GM23338 (cell line): Measurements from ENCODE around the gene OGA. TPM values are rescaled to one million over a fixed set of nuclear protein-coding genes. Genes with fewer than 3 reads are reported as not detected.

Experiments
- ATAC-seq: fragments of 200-7000 bp; cut with Tn5 transposase; 3 replicates; pipeline ENCODE4 v1.9.1; 2020
- DNase-seq: peaks from one replicate; pipeline ENCODE4 v3.0.0-alpha.2; 2015; ENCODE audit warnings: low spot score
- H2AFZ ChIP-seq: fragments of 200-600 bp; sonication (generic); 2 replicates; pipeline ENCODE4 v1.8.0; 2016; ENCODE audit warnings: antibody characterized with exemption, mild to moderate bottlenecking, moderate library complexity
- H3F3A ChIP-seq: fragments of 200-600 bp; sonication (generic); replicated peaks from 2 replicates; pipeline ENCODE4 v1.8.0; 2017; ENCODE audit warnings: antibody characterized with exemption, mixed run types, low read depth
- H3K27ac ChIP-seq: fragments of 200-600 bp; sonication (generic); 2 replicates; pipeline ENCODE4 v1.6.1; 2016; ENCODE audit warnings: low read depth
- H3K27me3 ChIP-seq: fragments of 200-600 bp; sonication (generic); 2 replicates; pipeline ENCODE4 v1.8.0; 2016; ENCODE audit warnings: mild to moderate bottlenecking, mixed run types, moderate library complexity; ENCODE audit not compliant: insufficient read depth
- H3K36me3 ChIP-seq: fragments of 200-600 bp; sonication (generic); 2 replicates; pipeline ENCODE4 v1.8.0; 2016; ENCODE audit warnings: mild to moderate bottlenecking; ENCODE audit not compliant: insufficient read depth
- H3K4me1 ChIP-seq: fragments of 200-600 bp; sonication (generic); 2 replicates; pipeline ENCODE4 v1.8.0; 2016; ENCODE audit warnings: mild to moderate bottlenecking, moderate library complexity; ENCODE audit not compliant: insufficient read depth
- H3K4me2 ChIP-seq: fragments of 200-600 bp; sonication (generic); 2 replicates; pipeline ENCODE4 v1.7.1; 2017; ENCODE audit warnings: mixed run types
- H3K4me3 ChIP-seq: fragments of 200-600 bp; sonication (generic); 2 replicates; pipeline ENCODE4 v1.6.1; 2016; ENCODE audit warnings: mixed run types
- H3K79me2 ChIP-seq: fragments of 200-600 bp; sonication (generic); replicated peaks from 2 replicates; pipeline ENCODE4 v1.8.0; 2017; ENCODE audit warnings: mild to moderate bottlenecking; ENCODE audit not compliant: insufficient read depth
- H3K9me2 ChIP-seq: fragments of 200-600 bp; sonication (generic); 2 replicates; pipeline ENCODE4 v1.8.0; 2017; ENCODE audit not compliant: insufficient read depth
- H4K20me1 ChIP-seq: fragments of 200-600 bp; sonication (generic); replicated peaks from 2 replicates; pipeline ENCODE4 v1.8.0; 2017; ENCODE audit warnings: mild to moderate bottlenecking; ENCODE audit not compliant: insufficient read depth
- H3K27ac Mint-ChIP-seq: 2 replicates; pipeline ENCODE4 v1.8.0; 2020; ENCODE audit warnings: inconsistent platforms, mild to moderate bottlenecking, moderate library complexity, mixed read lengths
- H3K27me3 Mint-ChIP-seq: 3 replicates; pipeline ENCODE4 v1.8.0; 2022; ENCODE audit warnings: low read depth, mild to moderate bottlenecking, moderate library complexity, mixed read lengths, inconsistent platforms; ENCODE audit not compliant: insufficient read depth, poor library complexity
- H3K36me3 Mint-ChIP-seq: 3 replicates; pipeline ENCODE4 v1.8.0; 2021; ENCODE audit warnings: low read depth, mild to moderate bottlenecking, inconsistent platforms, moderate library complexity, mixed read lengths
- H3K4me1 Mint-ChIP-seq: 3 replicates; pipeline ENCODE4 v1.8.0; 2020; ENCODE audit warnings: mild to moderate bottlenecking, inconsistent platforms, mixed read lengths
- H3K4me3 Mint-ChIP-seq: 3 replicates; pipeline ENCODE4 v1.8.0; 2021; ENCODE audit warnings: moderate library complexity, mild to moderate bottlenecking, inconsistent platforms, mixed read lengths
- H3K9me3 Mint-ChIP-seq: 3 replicates; pipeline ENCODE4 v1.8.0; 2020; ENCODE audit warnings: moderate library complexity, mild to moderate bottlenecking, inconsistent platforms, mixed read lengths
- EZH2 ChIP-seq: fragments of 200-600 bp; sonication (generic); IDR thresholded peaks from one replicate; pipeline ENCODE4 v1.8.0; 2017; ENCODE audit warnings: antibody characterized with exemption, mild to moderate bottlenecking, low read depth; ENCODE audit not compliant: unreplicated experiment
- JUNB ChIP-seq: IDR thresholded peaks from one replicate; pipeline ENCODE4 v1.6.1; 2016; ENCODE audit warnings: antibody characterized with exemption; ENCODE audit not compliant: unreplicated experiment
- POLR2AphosphoS5 ChIP-seq: IDR thresholded peaks from 2 replicates; pipeline ENCODE4 v1.6.1; 2016; ENCODE audit warnings: antibody characterized with exemption, low read depth
- polyA plus RNA-seq: library from polyadenylated mRNA; unstranded; fragments of >200 nt; fragmentation: Nextera tagmentation; extraction: Ambion mirVana; gene quantifications from 2 replicates; pipeline ENCODE4 v1.2.1, GENCODE V29; 2016
- total RNA-seq: library from RNA; depleted of rRNA; stranded (reverse); fragments of >200 nt; shearing (Covaris generic); gene quantifications from 2 replicates; pipeline ENCODE4 v1.2.3, GENCODE V29; 2014
- TF ChIP-seq, protein P1 (sequence below): IDR thresholded peaks from one replicate; pipeline ENCODE4 v1.6.1; 2018; ENCODE audit warnings: antibody characterized with exemption; ENCODE audit not compliant: unreplicated experiment
- TF ChIP-seq, protein P2 (sequence below): fragments of 250-450 bp; sonication (Bioruptor Pico); IDR thresholded peaks from 2 replicates; pipeline ENCODE4 v1.5.0; 2020; ENCODE audit warnings: mild to moderate bottlenecking, moderate library complexity

Gene OGA
- total and polyA plus RNA-seq, 2 experiments from 2014 or later: 68.4 to 131 TPM

DNA sequence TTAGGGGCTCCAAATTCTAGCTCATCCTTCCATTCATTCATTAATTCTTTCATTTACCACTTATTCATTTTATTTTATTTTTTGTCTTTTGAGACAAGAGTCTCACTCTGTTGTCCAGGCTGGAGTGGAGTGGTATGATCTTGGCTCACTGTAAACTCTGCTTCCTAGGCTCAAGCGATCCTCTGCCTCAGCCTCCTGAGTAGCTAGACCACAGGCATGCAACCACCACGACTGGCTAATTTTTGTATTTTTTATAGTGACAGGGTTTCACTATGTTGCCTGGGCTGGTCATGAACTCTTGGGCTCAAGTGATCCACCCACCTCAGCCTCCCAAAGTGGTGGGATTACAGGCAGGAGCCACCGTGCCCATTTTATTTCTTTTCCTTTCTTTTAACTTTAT, 74.0 kb downstream of the OGA start:
- Histone ChIP-seq H3K4me3 (no peak overlapping the region), H2AFZ (no peak overlapping the region), H3K9me2 (no peaks in the 10 kb centered on the region), H4K20me1 (no peaks in the 10 kb centered on the region), H3K4me1 (no peaks in the 10 kb centered on the region; the same call in 1 of the 2 replicates), H3K79me2 (no peaks in the 10 kb centered on the region), H3K27me3 (no peaks in the 10 kb centered on the region), H3K36me3 (no peaks in the 10 kb centered on the region), H3K27ac (no peak overlapping the region), H3K4me2 (no peak overlapping the region), H3F3A (no peaks in the 10 kb centered on the region)
- Mint-ChIP-seq H3K36me3 (no peaks in the 10 kb centered on the region), H3K9me3 (no peaks in the 10 kb centered on the region; the same call in 2 of the 3 replicates), H3K27ac (no peak overlapping the region), H3K4me1 (peaks cover 8% of the 10 kb centered on the region; the same call in 2 of the 3 replicates), H3K4me3 (no peak overlapping the region), H3K27me3 (peaks cover 3% of the 10 kb centered on the region)
- ATAC-seq: no peak
- DNase-seq: no peak
- TF ChIP-seq EZH2 (no peak), JUNB (no peak), POLR2AphosphoS5 (no peak)
- TF ChIP-seq, protein P1, sequence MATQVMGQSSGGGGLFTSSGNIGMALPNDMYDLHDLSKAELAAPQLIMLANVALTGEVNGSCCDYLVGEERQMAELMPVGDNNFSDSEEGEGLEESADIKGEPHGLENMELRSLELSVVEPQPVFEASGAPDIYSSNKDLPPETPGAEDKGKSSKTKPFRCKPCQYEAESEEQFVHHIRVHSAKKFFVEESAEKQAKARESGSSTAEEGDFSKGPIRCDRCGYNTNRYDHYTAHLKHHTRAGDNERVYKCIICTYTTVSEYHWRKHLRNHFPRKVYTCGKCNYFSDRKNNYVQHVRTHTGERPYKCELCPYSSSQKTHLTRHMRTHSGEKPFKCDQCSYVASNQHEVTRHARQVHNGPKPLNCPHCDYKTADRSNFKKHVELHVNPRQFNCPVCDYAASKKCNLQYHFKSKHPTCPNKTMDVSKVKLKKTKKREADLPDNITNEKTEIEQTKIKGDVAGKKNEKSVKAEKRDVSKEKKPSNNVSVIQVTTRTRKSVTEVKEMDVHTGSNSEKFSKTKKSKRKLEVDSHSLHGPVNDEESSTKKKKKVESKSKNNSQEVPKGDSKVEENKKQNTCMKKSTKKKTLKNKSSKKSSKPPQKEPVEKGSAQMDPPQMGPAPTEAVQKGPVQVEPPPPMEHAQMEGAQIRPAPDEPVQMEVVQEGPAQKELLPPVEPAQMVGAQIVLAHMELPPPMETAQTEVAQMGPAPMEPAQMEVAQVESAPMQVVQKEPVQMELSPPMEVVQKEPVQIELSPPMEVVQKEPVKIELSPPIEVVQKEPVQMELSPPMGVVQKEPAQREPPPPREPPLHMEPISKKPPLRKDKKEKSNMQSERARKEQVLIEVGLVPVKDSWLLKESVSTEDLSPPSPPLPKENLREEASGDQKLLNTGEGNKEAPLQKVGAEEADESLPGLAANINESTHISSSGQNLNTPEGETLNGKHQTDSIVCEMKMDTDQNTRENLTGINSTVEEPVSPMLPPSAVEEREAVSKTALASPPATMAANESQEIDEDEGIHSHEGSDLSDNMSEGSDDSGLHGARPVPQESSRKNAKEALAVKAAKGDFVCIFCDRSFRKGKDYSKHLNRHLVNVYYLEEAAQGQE: no peak
- TF ChIP-seq, protein P2, sequence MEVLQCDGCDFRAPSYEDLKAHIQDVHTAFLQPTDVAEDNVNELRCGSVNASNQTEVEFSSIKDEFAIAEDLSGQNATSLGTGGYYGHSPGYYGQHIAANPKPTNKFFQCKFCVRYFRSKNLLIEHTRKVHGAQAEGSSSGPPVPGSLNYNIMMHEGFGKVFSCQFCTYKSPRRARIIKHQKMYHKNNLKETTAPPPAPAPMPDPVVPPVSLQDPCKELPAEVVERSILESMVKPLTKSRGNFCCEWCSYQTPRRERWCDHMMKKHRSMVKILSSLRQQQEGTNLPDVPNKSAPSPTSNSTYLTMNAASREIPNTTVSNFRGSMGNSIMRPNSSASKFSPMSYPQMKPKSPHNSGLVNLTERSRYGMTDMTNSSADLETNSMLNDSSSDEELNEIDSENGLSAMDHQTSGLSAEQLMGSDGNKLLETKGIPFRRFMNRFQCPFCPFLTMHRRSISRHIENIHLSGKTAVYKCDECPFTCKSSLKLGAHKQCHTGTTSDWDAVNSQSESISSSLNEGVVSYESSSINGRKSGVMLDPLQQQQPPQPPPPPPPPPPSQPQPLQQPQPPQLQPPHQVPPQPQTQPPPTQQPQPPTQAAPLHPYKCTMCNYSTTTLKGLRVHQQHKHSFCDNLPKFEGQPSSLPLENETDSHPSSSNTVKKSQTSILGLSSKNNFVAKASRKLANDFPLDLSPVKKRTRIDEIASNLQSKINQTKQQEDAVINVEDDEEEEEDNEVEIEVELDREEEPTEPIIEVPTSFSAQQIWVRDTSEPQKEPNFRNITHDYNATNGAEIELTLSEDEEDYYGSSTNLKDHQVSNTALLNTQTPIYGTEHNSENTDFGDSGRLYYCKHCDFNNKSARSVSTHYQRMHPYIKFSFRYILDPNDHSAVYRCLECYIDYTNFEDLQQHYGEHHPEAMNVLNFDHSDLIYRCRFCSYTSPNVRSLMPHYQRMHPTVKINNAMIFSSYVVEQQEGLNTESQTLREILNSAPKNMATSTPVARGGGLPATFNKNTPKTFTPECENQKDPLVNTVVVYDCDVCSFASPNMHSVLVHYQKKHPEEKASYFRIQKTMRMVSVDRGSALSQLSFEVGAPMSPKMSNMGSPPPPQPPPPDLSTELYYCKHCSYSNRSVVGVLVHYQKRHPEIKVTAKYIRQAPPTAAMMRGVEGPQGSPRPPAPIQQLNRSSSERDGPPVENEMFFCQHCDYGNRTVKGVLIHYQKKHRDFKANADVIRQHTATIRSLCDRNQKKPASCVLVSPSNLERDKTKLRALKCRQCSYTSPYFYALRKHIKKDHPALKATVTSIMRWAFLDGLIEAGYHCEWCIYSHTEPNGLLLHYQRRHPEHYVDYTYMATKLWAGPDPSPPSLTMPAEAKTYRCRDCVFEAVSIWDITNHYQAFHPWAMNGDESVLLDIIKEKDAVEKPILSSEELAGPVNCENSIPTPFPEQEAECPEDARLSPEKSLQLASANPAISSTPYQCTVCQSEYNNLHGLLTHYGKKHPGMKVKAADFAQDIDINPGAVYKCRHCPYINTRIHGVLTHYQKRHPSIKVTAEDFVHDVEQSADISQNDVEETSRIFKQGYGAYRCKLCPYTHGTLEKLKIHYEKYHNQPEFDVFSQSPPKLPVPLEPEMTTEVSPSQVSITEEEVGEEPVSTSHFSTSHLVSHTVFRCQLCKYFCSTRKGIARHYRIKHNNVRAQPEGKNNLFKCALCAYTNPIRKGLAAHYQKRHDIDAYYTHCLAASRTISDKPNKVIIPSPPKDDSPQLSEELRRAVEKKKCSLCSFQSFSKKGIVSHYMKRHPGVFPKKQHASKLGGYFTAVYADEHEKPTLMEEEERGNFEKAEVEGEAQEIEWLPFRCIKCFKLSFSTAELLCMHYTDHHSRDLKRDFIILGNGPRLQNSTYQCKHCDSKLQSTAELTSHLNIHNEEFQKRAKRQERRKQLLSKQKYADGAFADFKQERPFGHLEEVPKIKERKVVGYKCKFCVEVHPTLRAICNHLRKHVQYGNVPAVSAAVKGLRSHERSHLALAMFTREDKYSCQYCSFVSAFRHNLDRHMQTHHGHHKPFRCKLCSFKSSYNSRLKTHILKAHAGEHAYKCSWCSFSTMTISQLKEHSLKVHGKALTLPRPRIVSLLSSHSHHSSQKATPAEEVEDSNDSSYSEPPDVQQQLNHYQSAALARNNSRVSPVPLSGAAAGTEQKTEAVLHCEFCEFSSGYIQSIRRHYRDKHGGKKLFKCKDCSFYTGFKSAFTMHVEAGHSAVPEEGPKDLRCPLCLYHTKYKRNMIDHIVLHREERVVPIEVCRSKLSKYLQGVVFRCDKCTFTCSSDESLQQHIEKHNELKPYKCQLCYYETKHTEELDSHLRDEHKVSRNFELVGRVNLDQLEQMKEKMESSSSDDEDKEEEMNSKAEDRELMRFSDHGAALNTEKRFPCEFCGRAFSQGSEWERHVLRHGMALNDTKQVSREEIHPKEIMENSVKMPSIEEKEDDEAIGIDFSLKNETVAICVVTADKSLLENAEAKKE (CRISPR knock-in tag): no peak
